Ovary (tissue), 3 donors: ENCODE measurements around the gene TSFM.

ENCODE experiments used
- EP300 ChIP-seq: sonication (generic); formaldehyde crosslinking; IDR thresholded peaks from one replicate; pipeline ENCODE4 v1.6.1; 2017; ENCODE audit warnings: antibody characterized with exemption
- POLR2A ChIP-seq: fragments of 450-650 bp; IDR thresholded peaks from one replicate; pipeline ENCODE4 v1.6.1; 2017; ENCODE audit warnings: antibody characterized with exemption, mild to moderate bottlenecking, moderate library complexity
- TF ChIP-seq, protein P1 (sequence below), 3 donors: fragments of 450-650 bp in 2 of 3; fragments of 200-600 bp in 1 of 3; IDR thresholded peaks; one replicate each; pipeline versions ENCODE4 v1.5.1 to v1.8.0; 2016 to 2022; ENCODE audit warnings: antibody characterized with exemption in 3 of 3, mild to moderate bottlenecking in 1 of 3
- donor health status: DM: no; HTN: no; CAD: no.

DNA sequence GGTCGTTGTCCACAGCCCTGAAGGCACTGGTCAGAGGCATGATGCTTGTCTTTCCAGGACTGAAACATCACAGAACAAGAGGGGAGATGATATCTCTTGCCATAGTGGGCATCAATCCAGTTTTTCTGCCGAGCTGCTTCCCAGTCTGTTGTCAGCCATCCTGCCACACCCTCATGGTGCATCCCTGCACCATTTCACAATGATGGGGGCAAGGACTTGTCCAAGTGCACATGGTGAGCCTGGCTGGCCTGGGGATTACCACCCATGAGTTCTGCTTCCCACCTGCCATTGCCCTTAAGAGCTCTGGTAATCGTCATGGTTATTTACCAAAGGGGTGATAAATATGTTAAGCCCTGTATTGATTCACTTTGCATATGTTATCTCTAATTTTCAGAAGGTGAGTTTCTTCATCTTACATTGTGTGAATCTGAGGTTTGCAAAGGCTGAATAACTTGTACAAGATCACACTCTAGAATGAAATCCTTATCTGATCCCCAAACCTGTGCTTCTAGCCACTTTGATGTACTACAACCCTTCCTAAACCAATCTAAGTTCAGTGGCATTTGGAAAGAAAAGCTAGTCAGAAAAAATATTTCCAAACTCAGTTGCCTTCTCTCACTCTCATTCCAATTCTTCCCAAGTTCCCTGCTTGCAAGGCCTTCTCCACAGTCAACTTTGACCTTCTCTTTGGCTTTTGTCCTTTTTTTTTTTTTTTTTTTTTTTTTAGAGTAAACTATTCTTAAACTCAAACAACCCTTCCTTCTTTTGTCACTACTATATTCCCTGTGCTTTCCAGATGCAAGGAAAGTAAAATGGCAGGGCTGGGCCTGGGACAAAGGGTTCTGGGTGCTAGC lies 33.6 kb downstream of the TSFM start:
- TF ChIP-seq, protein P1, sequence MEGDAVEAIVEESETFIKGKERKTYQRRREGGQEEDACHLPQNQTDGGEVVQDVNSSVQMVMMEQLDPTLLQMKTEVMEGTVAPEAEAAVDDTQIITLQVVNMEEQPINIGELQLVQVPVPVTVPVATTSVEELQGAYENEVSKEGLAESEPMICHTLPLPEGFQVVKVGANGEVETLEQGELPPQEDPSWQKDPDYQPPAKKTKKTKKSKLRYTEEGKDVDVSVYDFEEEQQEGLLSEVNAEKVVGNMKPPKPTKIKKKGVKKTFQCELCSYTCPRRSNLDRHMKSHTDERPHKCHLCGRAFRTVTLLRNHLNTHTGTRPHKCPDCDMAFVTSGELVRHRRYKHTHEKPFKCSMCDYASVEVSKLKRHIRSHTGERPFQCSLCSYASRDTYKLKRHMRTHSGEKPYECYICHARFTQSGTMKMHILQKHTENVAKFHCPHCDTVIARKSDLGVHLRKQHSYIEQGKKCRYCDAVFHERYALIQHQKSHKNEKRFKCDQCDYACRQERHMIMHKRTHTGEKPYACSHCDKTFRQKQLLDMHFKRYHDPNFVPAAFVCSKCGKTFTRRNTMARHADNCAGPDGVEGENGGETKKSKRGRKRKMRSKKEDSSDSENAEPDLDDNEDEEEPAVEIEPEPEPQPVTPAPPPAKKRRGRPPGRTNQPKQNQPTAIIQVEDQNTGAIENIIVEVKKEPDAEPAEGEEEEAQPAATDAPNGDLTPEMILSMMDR (IDR thresholded peaks at IDR 0.05): no peak
- TF ChIP-seq POLR2A (no peak), EP300 (no peak)
